Natural killer cell (primary cell): Measurements from ENCODE around the gene AKTIP. TPM values are rescaled to one million over a fixed set of nuclear protein-coding genes. Genes with fewer than 3 reads are reported as not detected.

Source experiments
- ATAC-seq, 3 donors: fragments of 150-1000 bp in 2 of 3; fragments of 200-7000 bp in 1 of 3; cut with Tn5 transposase; 1 replicate in 1 of 3; 2 replicates in 2 of 3; pipeline ENCODE4 v1.10.0; 2021; ENCODE audit warnings: mild to moderate bottlenecking in 2 of 3, moderate library complexity in 2 of 3
- DNase-seq, 2 donors: peaks; one replicate each; pipeline versions ENCODE4 v3.0.0 to v3.0.0-alpha.2; 2013 to 2021; ENCODE audit warnings: mixed read lengths in 1 of 2
- H3K27ac ChIP-seq: one replicate; pipeline ENCODE4 v1.5.1; 2013; ENCODE audit warnings: mild to moderate bottlenecking, low read length
- H3K27me3 ChIP-seq: one replicate; pipeline ENCODE4 v1.6.1; 2013; ENCODE audit warnings: low read length; ENCODE audit not compliant: control insufficient read depth, insufficient read depth
- H3K36me3 ChIP-seq: one replicate; pipeline ENCODE4 v1.6.1; 2013; ENCODE audit warnings: low read length; ENCODE audit not compliant: control insufficient read depth, insufficient read depth
- H3K4me1 ChIP-seq: one replicate; pipeline ENCODE4 v1.6.1; 2013; ENCODE audit warnings: low read length; ENCODE audit not compliant: control insufficient read depth, insufficient read depth
- H3K4me3 ChIP-seq: one replicate; pipeline ENCODE4 v1.5.1; 2013; ENCODE audit warnings: low read length
- H3K9me3 ChIP-seq: one replicate; pipeline ENCODE4 v1.6.1; 2013; ENCODE audit warnings: low read length; ENCODE audit not compliant: control insufficient read depth, insufficient read depth
- H3K27ac Mint-ChIP-seq, 2 donors: one replicate each; pipeline ENCODE4 v1.8.0; 2022; ENCODE audit warnings: mild to moderate bottlenecking in 2 of 2, mixed read lengths in 2 of 2, moderate library complexity in 1 of 2
- H3K27me3 Mint-ChIP-seq, 2 donors: one replicate each; pipeline ENCODE4 v1.8.0; 2022; ENCODE audit warnings: low read depth in 2 of 2, mixed read lengths in 2 of 2
- H3K36me3 Mint-ChIP-seq: one replicate; pipeline ENCODE4 v1.8.0; 2022; ENCODE audit warnings: mixed read lengths
- H3K4me1 Mint-ChIP-seq, 2 donors: one replicate each; pipeline ENCODE4 v1.8.0; 2022; ENCODE audit warnings: mixed read lengths in 2 of 2
- H3K4me3 Mint-ChIP-seq: one replicate; pipeline ENCODE4 v1.8.0; 2022; ENCODE audit warnings: mild to moderate bottlenecking, moderate library complexity, mixed read lengths
- H3K9me3 Mint-ChIP-seq, 2 donors: one replicate each; pipeline ENCODE4 v1.8.0; 2022; ENCODE audit warnings: mixed read lengths in 2 of 2
- CTCF ChIP-seq: fragments of 200-600 bp; IDR thresholded peaks from one replicate; pipeline ENCODE4 v1.8.0; 2022; ENCODE audit warnings: antibody characterized with exemption
- WGBS: methylation state at CpG from one replicate; pipeline ENCODE4 v1.1.7; 2013; ENCODE audit warnings: missing lambda C conversion rate; ENCODE audit not compliant: insufficient coverage; 5-methylcytosine and 5-hydroxymethylcytosine counted together
- intact Hi-C: fragments of 100-400 bp; cut with micrococcal nuclease; formaldehyde crosslinking; loops from one replicate; pipeline ENCODE4 v1.14.2; 2022
- total RNA-seq, 4 donors: library from RNA; stranded (reverse); fragments of 120-200 nt in 1 of 4; gene quantifications; one replicate each; pipeline versions ENCODE4 v1.2.3 to v1.2.4, GENCODE V29; 2013 to 2022

The AKTIP gene
- total RNA-seq = 10 to 100 TPM; 22.0 to 33.2 (median 23.2) TPM
- total RNA-seq (2013) = 51.3 TPM

GRCh38 chr16:53502331-53503269 lies at the start of gene AKTIP:
Gene AKTIP, minus strand, starts transcription at chr16:53503209. Its CDS starts 2,950 bp downstream, at chr16:53500259.
- H3K9me3 ChIP-seq = no peaks in the 10 kb centered on the region
- intact Hi-C loops = loop anchor here (1.0 to 10.0 kb wide), 4 partner anchors 16 to 368 kb away; no protein-coding TSS in a partner anchor
- under 1% methylated on average over 75 of the region's 76 CpGs for WGBS
- ATAC-seq (peak; percentile 1 to 4 (median 2)), DNase-seq (peak; percentile 33 to 54)
- H3K36me3 ChIP-seq = peaks cover 9% of the 10 kb centered on the region
- Mint-ChIP-seq H3K4me1 (peaks cover 46 to 47% of the 10 kb centered on the region in 2 donors), H3K9me3 (no peaks in the 10 kb centered on the region), H3K27ac (peak within 1 kb of the TSS; percentile 96), H3K36me3 (no peaks in the 10 kb centered on the region), H3K27me3 (no peaks in the 10 kb centered on the region), H3K4me3 (peak within 1 kb of the TSS; percentile 95)
- H3K4me3 ChIP-seq = peak within 1 kb of the TSS; percentile 73
- H3K4me1 ChIP-seq = peaks cover 29% of the 10 kb centered on the region
- TF ChIP-seq CTCF = no peak
- no peaks in the 10 kb centered on the region for H3K27me3 ChIP-seq
- H3K27ac ChIP-seq = peak within 1 kb of the TSS; percentile 87

- peak; percentile 22 to 84 for DNase-seq
- Histone ChIP-seq H3K27ac (no peak overlapping the region), H3K36me3 (no peaks in the 10 kb centered on the region), H3K4me3 (no peak overlapping the region), H3K27me3 (no peaks in the 10 kb centered on the region), H3K4me1 (peaks cover 9% of the 10 kb centered on the region), H3K9me3 (no peaks in the 10 kb centered on the region)
- H3K4me1 Mint-ChIP-seq = peaks cover 18 to 21% of the 10 kb centered on the region in 2 donors
- H3K27me3 Mint-ChIP-seq = peaks cover 15 to 32% of the 10 kb centered on the region in 2 donors
- H3K4me3 Mint-ChIP-seq = no peak overlapping the region
- 13% methylated on average over 18 of the region's 18 CpGs for WGBS
- peak overlapping the region in 1 of 2 donors; percentile 35 for H3K27ac Mint-ChIP-seq
- intact Hi-C loops = loop anchor here (5.0 kb wide), 1 partner anchor 1917 kb away; no protein-coding TSS in a partner anchor
- H3K36me3 Mint-ChIP-seq = no peaks in the 10 kb centered on the region
- peak; percentile 76 for TF ChIP-seq CTCF
- ATAC-seq = peak; percentile 65 to 96 (median 94)
- no peaks in the 10 kb centered on the region for H3K9me3 Mint-ChIP-seq
These were observed 47.1 kb upstream of the AKTIP start for GRCh38 chr16:53549970-53550690.

- Mint-ChIP-seq H3K4me3 (no peak overlapping the region), H3K27ac (no peak overlapping the region), H3K36me3 (no peaks in the 10 kb centered on the region), H3K4me1 (peaks cover 21% of the 10 kb centered on the region in 2 donors), H3K27me3 (peaks cover 22 to 45% of the 10 kb centered on the region in 2 donors), H3K9me3 (no peaks in the 10 kb centered on the region)
- H3K4me1 ChIP-seq = peaks cover 12% of the 10 kb centered on the region
- DNase-seq (no peak), ATAC-seq (no peak)
- H3K9me3 ChIP-seq = no peaks in the 10 kb centered on the region
- intact Hi-C loops = no loop called here
- no peak overlapping the region for H3K4me3 ChIP-seq
- H3K27me3 ChIP-seq = no peaks in the 10 kb centered on the region
- 77% methylated on average over 3 of the region's 4 CpGs for WGBS
- H3K27ac ChIP-seq = no peak overlapping the region
- TF ChIP-seq CTCF = no peak
- no peaks in the 10 kb centered on the region for H3K36me3 ChIP-seq
These were observed 44.0 kb upstream of the AKTIP start for GRCh38 chr16:53546988-53547391.
